ENCODE measurements around the gene GIMAP5. TPM values are rescaled to one million over a fixed set of nuclear protein-coding genes. Genes with fewer than 3 reads are reported as not detected.
A peak's percentile ranks its signal among the peaks of the same experiment; 100 is the strongest.

GIMAP5 gene
- total RNA-seq = 10 to 100 TPM; 18.8 to 29.4 TPM
- 10 to 100 TPM in 1 of 2 donors, 1 to 10 TPM in 1; 3.1 to 14.5 TPM for polyA plus RNA-seq
- long read RNA-seq, donor 1, full-length matches to known transcripts = 213 of 237 reads
- long read RNA-seq, donor 1, partial matches to known transcripts = 11 of 237 reads
- long read RNA-seq, donor 1, other reads (novel, unspliced or antisense) = 13 of 237 reads
- long read RNA-seq, donor 2, transcript GIMAP5-201 (3 exons, 2,291 nt) = major isoform, 20 of 30 reads
- long read RNA-seq, donor 2, partial matches to known transcripts = 0 of 30 reads
- long read RNA-seq, donor 2, other reads (novel, unspliced or antisense) = 8 of 30 reads

- Histone ChIP-seq H3K27me3 (ENCODE audit: control insufficient read depth in 1 of 2, insufficient read depth in 2 of 2, low read length in 1 of 2) (no peaks in the 10 kb centered on the region), H3K9me3 (ENCODE audit: control insufficient read depth, low read length) (no peaks in the 10 kb centered on the region), H3K27ac (ENCODE audit: low read depth in 1 of 2, low read length in 2 of 2) (no peak within 1 kb of the TSS), H3K36me3 (ENCODE audit: control insufficient read depth in 1 of 2, insufficient read depth in 2 of 2, low read length in 1 of 2) (no peaks in the 10 kb centered on the region), H3K4me3 (ENCODE audit: low read length in 2 of 2) (no peak within 1 kb of the TSS), H3K4me1 (ENCODE audit: control insufficient read depth in 1 of 2, insufficient read depth in 2 of 2, low read length in 2 of 2) (no peaks in the 10 kb centered on the region)
- intact Hi-C loops (cut with DNase I) = no loop called here
- DNase-seq = no peak
- ATAC-seq (ENCODE audit: low FRiP score) = peak; percentile 68
- 42 to 45% methylated on average over 14 of the region's 14 CpGs for WGBS, 2 donors
These were observed at the start of gene GIMAP5 for GRCh38 chr7:150737265-150738055. Gene GIMAP5 (plus strand): TSS chr7:150737418. CDS start chr7:150740885, 3,467 bp downstream.

- intact Hi-C loops (cut with DNase I) = no loop called here
- H3K36me3 ChIP-seq (ENCODE audit: control insufficient read depth in 1 of 2, insufficient read depth in 2 of 2, low read length in 1 of 2) = no peaks in the 10 kb centered on the region
These were observed 48.6 kb upstream of the GIMAP5 start for GRCh38 chr7:150688630-150689029.

GRCh38 chr7:150695654-150696053 lies 41.6 kb upstream of the GIMAP5 start:
- ATAC-seq (ENCODE audit: low FRiP score) = no peak
- H3K27ac ChIP-seq (ENCODE audit: low read depth in 1 of 2, low read length in 2 of 2) = no peak overlapping the region

More at GRCh38 chr7:150688630-150689029, 48.6 kb upstream of the GIMAP5 start:
- H3K4me1 ChIP-seq (ENCODE audit: control insufficient read depth in 1 of 2, insufficient read depth in 2 of 2, low read length in 2 of 2) = no peaks in the 10 kb centered on the region
- H3K9me3 ChIP-seq (ENCODE audit: control insufficient read depth, low read length) = peaks cover 2% of the 10 kb centered on the region
- 85 to 89% methylated on average over 6 of the region's 6 CpGs for WGBS, 2 donors
- H3K27ac ChIP-seq (ENCODE audit: low read depth in 1 of 2, low read length in 2 of 2) = no peak overlapping the region
- H3K4me3 ChIP-seq (ENCODE audit: low read length in 2 of 2) = no peak overlapping the region
- no peaks in the 10 kb centered on the region for H3K27me3 ChIP-seq (ENCODE audit: control insufficient read depth in 1 of 2, insufficient read depth in 2 of 2, low read length in 1 of 2)
- DNase-seq (no peak), ATAC-seq (ENCODE audit: low FRiP score) (no peak)

GRCh38 chr7:150703209-150703608 lies 34.0 kb upstream of the GIMAP5 start:
- no peak for DNase-seq
- Histone ChIP-seq H3K36me3 (ENCODE audit: control insufficient read depth in 1 of 2, insufficient read depth in 2 of 2, low read length in 1 of 2) (no peaks in the 10 kb centered on the region), H3K27ac (ENCODE audit: low read depth in 1 of 2, low read length in 2 of 2) (no peak overlapping the region), H3K4me3 (ENCODE audit: low read length in 2 of 2) (no peak overlapping the region), H3K9me3 (ENCODE audit: control insufficient read depth, low read length) (peaks cover 3% of the 10 kb centered on the region), H3K4me1 (ENCODE audit: control insufficient read depth in 1 of 2, insufficient read depth in 2 of 2, low read length in 2 of 2) (no peaks in the 10 kb centered on the region), H3K27me3 (ENCODE audit: control insufficient read depth in 1 of 2, insufficient read depth in 2 of 2, low read length in 1 of 2) (no peaks in the 10 kb centered on the region)
- no peak for ATAC-seq (ENCODE audit: low FRiP score)
- WGBS, 2 donors = 72 to 91% methylated on average over 1 of the region's 1 CpG
- intact Hi-C loops (cut with DNase I) = no loop called here

More at GRCh38 chr7:150695654-150696053, 41.6 kb upstream of the GIMAP5 start:
- no peak for DNase-seq
- Histone ChIP-seq H3K4me3 (ENCODE audit: low read length in 2 of 2) (no peak overlapping the region), H3K27me3 (ENCODE audit: control insufficient read depth in 1 of 2, insufficient read depth in 2 of 2, low read length in 1 of 2) (no peaks in the 10 kb centered on the region), H3K36me3 (ENCODE audit: control insufficient read depth in 1 of 2, insufficient read depth in 2 of 2, low read length in 1 of 2) (no peaks in the 10 kb centered on the region), H3K9me3 (ENCODE audit: control insufficient read depth, low read length) (no peaks in the 10 kb centered on the region), H3K4me1 (ENCODE audit: control insufficient read depth in 1 of 2, insufficient read depth in 2 of 2, low read length in 2 of 2) (no peaks in the 10 kb centered on the region)
- intact Hi-C loops (cut with DNase I) = no loop called here
- WGBS, 2 donors = 37 to 53% methylated on average over 2 of the region's 2 CpGs

GRCh38 chr7:150715293-150715692 lies 21.9 kb upstream of the GIMAP5 start:
- 70% methylated on average over 4 of the region's 4 CpGs for WGBS, 2 donors
- H3K27ac ChIP-seq (ENCODE audit: low read depth in 1 of 2, low read length in 2 of 2) = no peak overlapping the region
- H3K9me3 ChIP-seq (ENCODE audit: control insufficient read depth, low read length) = peaks cover 1% of the 10 kb centered on the region
- H3K4me1 ChIP-seq (ENCODE audit: control insufficient read depth in 1 of 2, insufficient read depth in 2 of 2, low read length in 2 of 2) = no peaks in the 10 kb centered on the region
- H3K27me3 ChIP-seq (ENCODE audit: control insufficient read depth in 1 of 2, insufficient read depth in 2 of 2, low read length in 1 of 2) = no peaks in the 10 kb centered on the region
- H3K36me3 ChIP-seq (ENCODE audit: control insufficient read depth in 1 of 2, insufficient read depth in 2 of 2, low read length in 1 of 2) = no peaks in the 10 kb centered on the region
- intact Hi-C loops (cut with DNase I) = no loop called here
- ATAC-seq (ENCODE audit: low FRiP score) (no peak), DNase-seq (no peak)
- no peak overlapping the region for H3K4me3 ChIP-seq (ENCODE audit: low read length in 2 of 2)

GRCh38 chr7:150715738-150716137 lies 21.5 kb upstream of the GIMAP5 start:
- H3K27me3 ChIP-seq (ENCODE audit: control insufficient read depth in 1 of 2, insufficient read depth in 2 of 2, low read length in 1 of 2) = no peaks in the 10 kb centered on the region
- ATAC-seq (ENCODE audit: low FRiP score) = no peak
- 53 to 54% methylated on average over 4 of the region's 4 CpGs for WGBS, 2 donors
- intact Hi-C loops (cut with DNase I) = no loop called here
- H3K36me3 ChIP-seq (ENCODE audit: control insufficient read depth in 1 of 2, insufficient read depth in 2 of 2, low read length in 1 of 2) = no peaks in the 10 kb centered on the region
- no peaks in the 10 kb centered on the region for H3K4me1 ChIP-seq (ENCODE audit: control insufficient read depth in 1 of 2, insufficient read depth in 2 of 2, low read length in 2 of 2)
- H3K27ac ChIP-seq (ENCODE audit: low read depth in 1 of 2, low read length in 2 of 2) = no peak overlapping the region
- no peak overlapping the region for H3K4me3 ChIP-seq (ENCODE audit: low read length in 2 of 2)
- peaks cover 1% of the 10 kb centered on the region for H3K9me3 ChIP-seq (ENCODE audit: control insufficient read depth, low read length)
- DNase-seq = no peak

- 18 to 26% methylated on average over 5 of the region's 5 CpGs for WGBS, 2 donors
- peak; percentile 66 for ATAC-seq (ENCODE audit: low FRiP score)
- H3K36me3 ChIP-seq (ENCODE audit: control insufficient read depth in 1 of 2, insufficient read depth in 2 of 2, low read length in 1 of 2) = no peaks in the 10 kb centered on the region
- no peak within 1 kb of the TSS for H3K4me3 ChIP-seq (ENCODE audit: low read length in 2 of 2)
- DNase-seq = peak in 1 of 2 donors; percentile 56
- intact Hi-C loops (cut with DNase I) = no loop called here
- H3K4me1 ChIP-seq (ENCODE audit: control insufficient read depth in 1 of 2, insufficient read depth in 2 of 2, low read length in 2 of 2) = no peaks in the 10 kb centered on the region
- H3K27ac ChIP-seq (ENCODE audit: low read depth in 1 of 2, low read length in 2 of 2) = no peak within 1 kb of the TSS
- no peaks in the 10 kb centered on the region for H3K27me3 ChIP-seq (ENCODE audit: control insufficient read depth in 1 of 2, insufficient read depth in 2 of 2, low read length in 1 of 2)
- peaks cover 1% of the 10 kb centered on the region for H3K9me3 ChIP-seq (ENCODE audit: control insufficient read depth, low read length)
These were observed 20.9 kb upstream of the GIMAP5 start, which contains the start of gene GIMAP1 for GRCh38 chr7:150716368-150716767. Gene GIMAP1 (plus strand): TSS chr7:150716613. CDS start chr7:150719048, 2,435 bp downstream.

- intact Hi-C loops (cut with DNase I) = no loop called here
- H3K36me3 ChIP-seq (ENCODE audit: control insufficient read depth in 1 of 2, insufficient read depth in 2 of 2, low read length in 1 of 2) = no peaks in the 10 kb centered on the region
- no peak overlapping the region for H3K27ac ChIP-seq (ENCODE audit: low read depth in 1 of 2, low read length in 2 of 2)
- DNase-seq (no peak), ATAC-seq (ENCODE audit: low FRiP score) (no peak)
- H3K4me1 ChIP-seq (ENCODE audit: control insufficient read depth in 1 of 2, insufficient read depth in 2 of 2, low read length in 2 of 2) = no peaks in the 10 kb centered on the region
- 50 to 56% methylated on average over 4 of the region's 4 CpGs for WGBS, 2 donors
- H3K27me3 ChIP-seq (ENCODE audit: control insufficient read depth in 1 of 2, insufficient read depth in 2 of 2, low read length in 1 of 2) = no peaks in the 10 kb centered on the region
- no peak overlapping the region for H3K4me3 ChIP-seq (ENCODE audit: low read length in 2 of 2)
- H3K9me3 ChIP-seq (ENCODE audit: control insufficient read depth, low read length) = peaks cover 1% of the 10 kb centered on the region
These were observed 20.3 kb upstream of the GIMAP5 start for GRCh38 chr7:150716939-150717338.
